ENCODE results near the gene NR4A2.
A peak's percentile ranks its signal among the peaks of the same experiment; 100 is the strongest.

Gene NR4A2

DNA sequence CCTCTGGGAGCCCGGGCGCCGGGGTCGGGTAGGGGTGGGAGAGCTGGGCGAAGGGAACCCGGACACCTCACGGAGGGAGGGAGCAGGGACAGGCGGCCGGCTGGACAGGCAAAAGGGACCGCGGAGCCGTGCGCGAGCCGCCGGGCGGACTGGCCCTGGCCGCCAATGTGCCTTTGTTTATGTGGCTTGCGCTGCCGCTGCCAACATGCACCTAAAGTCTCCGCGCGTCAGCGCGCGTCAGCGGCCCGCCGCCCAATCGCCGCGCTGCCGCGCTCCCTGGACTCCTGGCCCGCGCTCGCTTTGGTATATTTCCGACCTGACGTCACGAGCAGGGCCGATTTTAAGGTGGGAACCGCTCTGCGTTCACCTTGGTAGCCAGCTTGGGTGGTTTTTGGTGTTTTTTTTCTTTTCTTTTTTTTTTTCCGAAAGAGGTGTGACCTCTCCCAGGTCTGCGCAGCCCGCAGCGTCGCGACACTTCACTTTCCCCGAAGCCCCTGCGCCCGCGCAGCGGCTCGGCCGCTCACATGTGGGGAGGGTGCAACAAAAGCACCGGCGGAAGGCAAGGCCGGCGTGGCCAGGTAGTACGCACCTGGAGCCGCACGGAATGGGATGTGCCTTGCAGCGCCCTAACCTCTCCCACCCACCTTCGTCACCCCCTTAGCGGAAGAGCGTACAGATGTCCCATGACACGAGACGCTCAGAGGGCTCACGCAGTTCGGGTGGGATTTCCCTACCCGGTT is at the start of gene NR4A2:
TSS of gene NR4A2 (minus strand) at position 188 of the 740 bp plus-strand sequence. CDS start 2,535 bp downstream, outside the sequence.
- DNase-seq, result peak; percentile 78

DNA sequence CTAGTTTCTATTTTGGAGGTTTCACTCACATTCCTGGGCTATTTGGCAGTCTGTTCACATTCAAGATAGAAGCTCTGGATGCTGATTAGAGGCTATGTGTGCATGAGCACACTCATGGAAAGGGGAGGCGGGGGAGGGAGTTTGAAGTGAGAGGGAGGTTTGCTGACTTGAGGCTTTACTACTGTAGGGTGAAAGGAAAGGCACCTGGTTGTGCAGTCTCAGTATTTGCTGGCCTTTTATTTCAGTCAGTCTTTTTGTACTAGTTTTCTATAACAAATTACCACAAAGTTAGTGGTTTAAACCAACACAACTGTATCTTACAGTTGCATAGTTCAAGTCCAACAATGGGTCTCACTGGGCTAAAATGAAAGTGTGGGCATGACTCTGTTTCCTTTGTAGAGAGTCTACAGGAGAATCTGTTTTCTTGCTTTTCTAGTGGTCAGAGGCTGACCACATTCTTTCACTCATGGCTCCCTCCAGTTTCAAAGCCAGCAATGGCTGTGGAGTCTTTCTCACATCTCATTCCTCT is 47.7 kb upstream of the NR4A2 start:
- DNase-seq, result no peak

DNA sequence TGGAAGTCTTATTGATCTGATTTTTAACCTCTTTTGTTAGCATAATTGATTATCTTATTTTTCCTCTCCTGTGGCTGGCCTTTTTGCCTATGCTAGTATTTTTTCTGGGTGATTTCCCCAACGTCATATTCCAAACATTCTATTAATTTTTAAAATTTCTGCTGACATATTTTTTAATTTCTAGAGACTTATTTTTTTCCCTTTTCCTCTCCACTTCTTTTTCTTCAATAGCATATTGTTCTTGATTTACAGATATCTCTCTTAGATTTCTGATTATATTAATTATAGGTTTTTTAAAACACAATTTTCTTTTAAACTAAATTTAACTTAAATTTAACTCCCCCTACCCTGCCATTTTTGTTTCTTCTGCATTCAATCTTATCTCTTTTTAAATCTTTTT is 47.2 kb upstream of the NR4A2 start:
- no peak for DNase-seq

DNA sequence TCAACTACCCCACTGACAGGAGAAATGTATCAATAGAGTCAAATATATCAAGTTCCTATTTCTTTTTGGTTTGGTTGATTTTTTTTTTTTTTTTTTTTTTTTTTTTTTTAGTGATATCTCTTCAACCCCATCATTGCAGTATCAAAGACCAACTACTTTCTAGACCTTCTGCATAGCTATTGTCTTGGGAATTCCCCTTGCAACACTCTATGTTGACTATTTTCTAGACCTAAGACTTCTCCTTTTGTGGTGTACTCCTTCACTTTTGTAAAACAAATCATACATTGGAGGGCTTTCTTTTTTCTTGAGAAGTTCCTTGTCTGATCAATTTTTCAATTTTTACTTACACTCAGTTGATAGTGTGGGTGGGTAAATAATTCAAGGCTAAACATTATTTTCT is 46.5 kb upstream of the NR4A2 start:
- no peak for DNase-seq

DNA sequence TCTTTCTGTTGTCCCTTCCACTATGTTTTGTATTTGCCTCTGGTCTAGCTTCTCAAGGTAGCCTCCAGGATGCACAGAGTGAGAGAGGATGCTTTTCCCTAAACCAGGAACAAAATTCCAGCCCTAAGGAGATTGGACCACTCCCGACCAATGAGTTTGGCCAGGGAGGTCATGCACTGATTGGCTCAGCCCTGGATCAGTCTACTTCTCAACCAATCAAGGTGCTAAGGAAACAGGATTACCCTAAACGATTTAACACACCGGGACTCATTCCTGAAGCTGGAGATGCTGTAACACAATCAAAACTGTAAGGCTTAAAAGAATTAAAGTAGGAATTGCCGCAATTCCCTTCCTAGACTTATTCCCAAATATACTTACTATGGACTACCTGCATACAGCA is 34.2 kb upstream of the NR4A2 start:
- DNase-seq, result no peak

DNA sequence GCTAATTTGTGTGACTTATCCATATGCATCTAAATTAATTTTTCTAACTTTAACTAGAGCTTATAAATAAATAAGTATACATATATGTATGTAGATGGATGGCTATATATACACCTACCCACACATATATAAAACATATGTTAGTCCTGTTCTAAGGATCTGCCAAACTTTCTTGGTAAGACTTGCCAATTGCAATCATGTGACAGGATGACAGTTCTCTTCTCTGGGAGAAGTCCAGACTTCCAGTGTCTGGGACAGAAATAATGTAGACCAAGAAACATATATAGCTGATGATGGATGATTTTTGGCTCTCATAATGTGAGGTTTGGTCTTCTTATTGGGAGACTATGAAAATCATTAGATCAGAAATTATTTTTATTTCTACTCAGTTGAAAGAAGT is 30.6 kb upstream of the NR4A2 start:
- no peak for DNase-seq

DNA sequence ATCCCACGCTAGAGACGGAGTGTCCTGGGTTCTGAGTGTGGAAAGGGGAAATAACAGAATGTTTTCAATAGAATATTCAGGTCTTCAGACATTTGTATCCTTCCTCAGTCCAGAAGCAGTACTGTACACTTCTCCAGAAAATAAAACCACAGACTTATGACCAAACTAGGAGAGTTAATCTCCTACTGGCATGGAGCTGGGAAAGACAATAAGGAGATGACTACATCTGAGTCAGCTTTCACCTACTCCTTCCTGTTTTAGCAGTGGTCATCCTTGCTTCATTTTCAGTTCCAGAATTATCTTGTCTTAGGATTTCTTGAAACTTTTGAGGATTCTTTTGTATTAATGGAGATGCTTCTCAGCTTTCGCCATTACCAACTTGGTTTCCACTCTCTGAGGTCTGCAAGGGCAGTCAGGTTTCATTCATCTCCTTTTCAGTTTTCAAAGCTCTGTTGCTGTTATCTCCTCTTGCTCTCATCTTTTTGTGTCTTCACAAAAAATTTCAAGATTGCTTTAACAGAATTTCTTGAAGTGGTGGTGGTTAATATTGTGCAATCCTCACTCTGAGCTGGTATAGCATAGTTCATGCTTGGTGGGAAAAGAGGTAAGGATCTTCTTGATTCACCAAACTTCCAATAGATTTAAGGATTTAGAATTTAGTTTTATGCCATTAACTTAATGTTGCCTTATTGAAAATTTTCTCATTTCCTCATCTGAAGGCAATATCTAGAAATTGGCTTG is 23.7 kb upstream of the NR4A2 start:
- no peak for DNase-seq

DNA sequence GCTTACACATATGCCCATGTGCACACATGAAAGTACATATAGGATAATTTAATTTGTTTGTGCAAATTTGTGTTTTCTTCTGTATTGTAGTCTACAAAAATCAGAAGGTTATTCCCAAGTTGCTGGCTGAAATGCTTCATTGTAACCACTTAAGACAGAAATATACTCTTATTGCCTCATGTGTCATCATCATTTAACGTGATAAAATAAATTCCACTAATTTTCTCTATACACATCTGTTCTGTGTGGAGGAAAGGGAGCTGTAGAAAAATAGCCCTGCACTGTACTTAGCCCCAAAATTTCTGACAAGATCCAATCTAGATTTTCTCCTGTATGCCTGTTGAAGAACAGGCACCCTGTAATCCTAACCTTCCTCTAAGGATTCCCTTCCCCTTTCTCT is 20.4 kb upstream of the NR4A2 start:
- no peak for DNase-seq

DNA sequence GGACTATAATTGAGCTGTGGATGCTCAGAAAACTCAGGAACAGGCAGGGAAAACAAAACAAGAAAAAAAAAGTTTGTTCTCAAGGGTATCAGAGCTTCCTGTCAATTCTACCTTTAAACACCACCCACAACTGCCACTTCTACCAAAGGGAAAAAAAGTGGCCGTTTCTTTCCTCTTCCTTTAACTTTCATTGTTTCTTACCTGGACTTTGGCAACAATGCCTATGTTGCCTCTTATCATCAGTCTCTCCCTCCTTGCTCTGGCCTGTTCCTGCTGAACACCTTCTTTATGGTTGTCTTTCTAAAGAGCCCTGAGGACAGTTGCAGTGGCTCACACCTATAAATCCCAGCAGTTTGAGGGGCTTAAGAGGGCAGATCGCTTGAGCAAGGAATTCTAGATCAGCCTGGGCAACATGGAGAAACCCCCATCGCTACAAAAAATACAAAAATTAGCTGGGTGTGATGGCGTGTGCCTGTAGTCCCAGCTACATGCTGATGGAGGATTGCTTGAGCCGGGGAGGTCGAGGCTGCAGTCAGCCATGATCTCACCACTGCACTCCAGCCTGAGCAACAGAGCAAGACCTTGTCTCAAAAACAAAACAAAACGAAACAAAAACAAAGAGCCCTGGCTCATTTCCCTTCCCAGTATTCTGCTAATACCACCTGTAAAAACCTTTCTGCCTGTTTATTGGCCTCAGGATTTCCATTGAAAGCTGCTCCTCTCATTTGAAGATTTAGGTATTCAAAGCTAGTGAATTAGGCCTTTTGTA is 18.0 kb upstream of the NR4A2 start:
- DNase-seq, result no peak

DNA sequence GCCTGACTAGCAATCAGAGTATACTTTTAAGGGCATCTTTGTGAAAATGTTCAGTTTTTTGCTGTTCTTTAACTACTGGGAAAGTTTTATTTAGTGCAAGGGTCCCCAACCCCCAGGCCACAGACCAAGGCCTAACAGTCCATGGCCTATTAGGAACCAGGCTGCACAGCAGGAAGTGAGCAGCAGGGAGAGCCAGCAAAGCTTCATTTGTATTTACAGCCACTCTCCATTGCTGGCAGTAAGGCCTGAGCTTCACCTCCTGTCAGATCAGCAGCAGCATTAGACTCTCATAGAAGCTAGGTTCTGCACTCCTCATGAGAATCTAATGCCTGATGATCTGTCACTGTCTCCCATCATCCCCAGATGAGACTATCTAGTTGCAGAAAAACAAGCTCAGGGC is 17.1 kb upstream of the NR4A2 start:
- DNase-seq, result no peak

DNA sequence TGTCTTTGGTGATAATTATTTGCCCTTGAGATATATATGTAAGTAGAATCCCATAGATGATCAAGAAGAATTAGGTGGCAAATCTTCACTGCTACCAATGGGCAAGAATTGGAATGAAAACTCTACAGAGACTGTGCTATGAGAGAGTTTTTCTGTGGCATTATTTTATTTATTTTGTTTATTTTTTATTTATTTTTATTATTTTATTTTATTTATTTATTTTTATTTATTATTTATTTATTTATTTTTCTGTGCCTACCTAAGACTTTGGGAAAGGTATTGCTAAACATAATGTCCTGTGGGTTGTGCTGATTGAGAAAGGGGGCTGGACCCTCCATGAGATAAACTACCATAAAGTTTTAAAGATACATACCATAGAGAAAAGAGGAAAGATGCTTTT is 16.6 kb upstream of the NR4A2 start:
- no peak for DNase-seq

DNA sequence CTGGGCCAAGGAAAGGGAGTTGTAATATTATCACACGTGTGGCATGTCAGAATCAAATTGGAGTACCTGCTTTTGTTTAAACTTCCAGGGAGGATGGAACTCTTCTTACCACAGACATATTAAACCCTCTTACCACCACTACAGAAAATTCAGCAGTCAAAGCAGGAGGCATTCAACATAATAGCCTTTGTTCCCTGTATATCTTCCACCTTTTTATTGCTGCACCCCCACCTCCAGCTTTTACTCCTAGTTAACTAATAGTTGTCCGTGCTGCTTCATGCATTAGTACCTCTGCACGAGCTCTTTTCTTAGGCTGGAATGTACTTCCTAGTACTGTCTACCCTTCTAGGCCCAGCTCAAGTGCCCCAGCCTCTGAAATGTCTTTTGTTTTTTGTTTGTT is 14.9 kb upstream of the NR4A2 start:
- DNase-seq, result no peak

DNA sequence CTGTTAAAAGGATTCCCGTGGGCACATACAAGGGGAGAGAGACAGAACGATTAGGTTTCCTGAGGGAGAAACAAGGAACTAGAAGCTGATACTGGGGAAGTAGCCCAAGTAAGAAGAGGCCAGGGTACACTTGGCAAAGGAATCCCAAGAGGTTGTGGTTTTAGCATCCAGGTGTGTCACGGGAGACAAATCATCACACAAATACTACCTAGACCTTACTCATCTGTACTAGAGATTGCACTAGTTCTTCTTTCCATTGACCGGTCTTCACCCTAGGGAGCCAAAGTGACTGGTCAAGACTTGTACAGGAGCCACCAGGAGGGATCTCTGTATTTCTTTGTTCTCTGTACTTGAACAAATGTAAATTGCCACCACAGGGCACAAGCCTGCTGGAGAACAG is 14.2 kb upstream of the NR4A2 start:
- DNase-seq, result no peak

DNA sequence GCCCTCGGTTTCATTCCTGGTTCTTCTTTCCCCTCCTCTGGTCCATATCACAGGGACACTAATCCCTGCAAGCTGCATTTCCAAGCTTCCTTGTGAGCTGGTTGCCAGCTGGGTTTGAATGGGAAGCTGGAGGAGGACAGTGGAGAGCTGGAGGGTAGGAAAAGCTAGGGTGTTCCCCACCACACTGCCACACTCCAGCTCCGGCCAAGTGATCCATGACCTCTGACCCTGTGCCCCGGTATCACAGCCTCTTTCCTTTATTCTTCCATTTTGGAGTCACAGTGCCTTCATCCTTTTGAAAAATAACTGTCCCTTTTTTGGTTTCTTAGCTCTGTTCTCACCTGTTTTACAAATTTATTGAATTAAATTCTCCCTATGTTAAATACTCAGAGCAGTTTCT is 13.1 kb upstream of the NR4A2 start:
- no peak for DNase-seq

DNA sequence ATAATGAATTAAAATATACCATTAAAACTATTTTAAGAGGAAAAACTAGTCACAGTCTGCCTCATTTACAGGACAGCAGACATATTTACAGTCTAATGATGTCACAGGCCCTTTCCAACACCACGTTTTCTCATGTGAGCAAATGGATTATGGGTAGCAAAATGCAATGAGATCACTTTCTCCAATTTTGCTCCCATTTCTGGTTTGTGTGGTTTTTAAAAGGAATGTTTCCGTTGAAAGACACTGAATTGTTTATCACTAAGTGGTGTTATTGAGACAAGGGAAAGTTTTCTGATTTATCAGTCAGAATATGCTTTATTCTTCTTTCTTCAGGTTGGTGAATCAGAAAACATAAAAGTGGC is 11.4 kb upstream of the NR4A2 start:
- no peak for DNase-seq

DNA sequence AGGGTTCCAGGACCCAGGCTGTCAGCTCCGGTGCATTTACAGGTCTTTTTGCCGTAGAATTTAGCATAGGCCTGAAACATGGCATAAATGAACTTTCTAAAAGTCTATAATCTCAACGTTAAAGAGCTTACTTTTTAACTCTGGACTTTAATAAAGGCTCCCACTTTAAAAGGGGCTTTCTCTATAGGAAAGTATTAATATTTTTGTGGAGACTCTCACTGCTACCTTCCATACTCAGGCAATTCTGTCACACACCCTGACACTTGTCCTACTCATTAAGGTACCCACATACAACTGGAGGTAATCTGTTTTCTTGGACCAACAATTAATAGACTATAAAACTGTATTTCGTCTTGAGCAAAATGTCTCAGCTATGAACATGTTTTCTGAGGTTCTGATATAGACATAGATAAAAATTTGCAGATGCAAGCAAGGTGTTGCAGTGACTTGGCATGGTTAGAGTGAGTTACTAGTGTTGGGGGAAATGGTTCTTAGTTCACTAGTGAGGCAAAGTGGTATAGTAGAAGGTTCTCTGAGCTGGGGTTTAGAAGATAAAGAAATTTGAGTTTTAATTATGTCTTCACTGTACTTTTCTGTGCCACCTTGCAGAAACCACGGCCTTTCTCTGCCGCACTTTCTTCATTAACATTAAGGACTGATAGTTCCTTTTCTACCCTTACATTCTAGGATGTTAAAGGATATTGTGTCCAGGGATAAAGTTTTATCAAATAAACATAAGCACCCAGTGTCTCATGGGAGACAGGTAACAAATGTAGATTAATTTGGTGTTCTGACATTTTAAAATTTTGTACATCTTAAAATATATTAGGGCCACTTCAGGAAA is 10.8 kb upstream of the NR4A2 start:
- DNase-seq, result no peak

DNA sequence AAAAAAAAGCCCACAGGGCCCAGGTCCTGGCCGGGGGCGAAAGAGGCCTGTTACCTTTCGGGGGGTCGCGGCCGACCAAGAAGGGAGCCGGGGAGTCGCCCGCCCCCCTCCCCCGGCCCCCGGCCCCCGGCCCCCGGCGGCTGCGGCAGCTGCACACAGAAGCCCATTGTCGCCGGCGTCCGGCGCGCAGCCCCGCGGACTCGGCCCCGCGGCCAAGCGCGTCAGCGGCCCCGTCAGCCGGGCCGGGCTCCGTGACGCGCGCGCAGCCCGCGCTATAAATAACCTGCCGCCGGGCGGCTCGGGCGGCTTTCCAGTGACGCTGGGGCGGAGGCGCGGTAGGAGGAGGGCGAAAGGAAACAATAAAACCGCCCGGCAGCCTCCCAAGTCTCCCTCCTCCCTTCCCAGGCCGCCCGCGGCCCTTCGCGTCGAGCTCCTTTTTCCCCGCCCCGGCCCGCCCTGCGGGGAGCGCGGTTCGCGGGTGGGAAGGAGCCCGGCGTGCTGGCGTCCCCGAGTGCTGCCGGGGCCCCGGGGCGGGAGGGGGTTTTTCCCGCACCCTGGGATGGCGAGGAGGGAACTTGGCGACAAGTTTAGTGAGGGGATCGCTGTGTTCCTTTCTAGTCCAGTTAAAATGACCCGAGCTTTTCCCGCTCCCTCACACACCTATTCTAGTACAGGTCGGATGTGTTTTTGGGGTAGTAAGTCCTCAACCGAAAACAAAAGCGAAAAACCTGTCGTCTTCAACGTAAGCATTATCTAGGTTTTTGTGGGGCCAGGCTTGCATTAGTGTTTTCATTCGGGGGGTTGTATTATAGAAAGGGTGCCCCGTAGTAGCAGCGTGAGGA is 10.0 kb upstream of the NR4A2 start:
- peak; percentile 76 to 82 for DNase-seq

DNA sequence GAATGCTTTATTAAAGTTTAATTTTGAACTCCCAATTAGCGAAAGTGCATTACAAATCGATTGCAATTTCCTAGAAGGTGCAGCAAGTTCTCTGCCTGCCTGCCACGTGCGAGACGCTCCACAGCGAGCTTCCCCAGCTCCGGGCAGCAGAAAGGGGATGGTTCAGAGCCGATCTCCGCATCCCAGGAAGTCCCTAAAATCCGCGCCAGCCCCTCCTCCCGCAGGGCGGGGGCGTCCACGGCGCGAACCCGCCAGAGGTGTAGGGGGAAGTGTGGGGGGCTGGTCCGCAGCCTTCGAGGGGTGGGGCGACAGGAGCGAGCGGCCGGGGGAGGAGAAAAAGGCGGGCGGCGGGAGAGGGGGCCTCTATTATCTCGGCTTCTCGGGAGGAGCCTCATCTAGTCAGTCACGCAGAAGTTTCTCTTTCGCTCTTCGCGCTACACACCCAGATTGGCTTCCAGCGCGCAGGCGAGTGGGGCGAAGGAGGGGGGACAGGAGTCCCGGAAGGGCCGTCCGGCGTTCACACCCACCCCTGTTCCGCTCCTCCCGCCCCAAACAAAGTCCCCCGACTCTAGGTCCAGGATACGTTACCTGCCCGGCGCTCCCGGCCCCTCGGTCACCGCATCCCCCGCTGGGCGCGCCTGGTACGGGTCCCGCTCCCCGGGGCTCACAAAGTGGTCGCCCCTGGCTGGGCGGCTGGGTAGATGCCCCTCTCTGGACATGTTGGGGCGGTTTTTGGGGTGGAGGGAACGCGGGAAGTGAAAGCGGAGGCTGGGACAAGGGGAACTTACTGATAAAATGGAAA is 9.1 kb upstream of the NR4A2 start:
- peak; percentile 79 to 83 for DNase-seq

DNA sequence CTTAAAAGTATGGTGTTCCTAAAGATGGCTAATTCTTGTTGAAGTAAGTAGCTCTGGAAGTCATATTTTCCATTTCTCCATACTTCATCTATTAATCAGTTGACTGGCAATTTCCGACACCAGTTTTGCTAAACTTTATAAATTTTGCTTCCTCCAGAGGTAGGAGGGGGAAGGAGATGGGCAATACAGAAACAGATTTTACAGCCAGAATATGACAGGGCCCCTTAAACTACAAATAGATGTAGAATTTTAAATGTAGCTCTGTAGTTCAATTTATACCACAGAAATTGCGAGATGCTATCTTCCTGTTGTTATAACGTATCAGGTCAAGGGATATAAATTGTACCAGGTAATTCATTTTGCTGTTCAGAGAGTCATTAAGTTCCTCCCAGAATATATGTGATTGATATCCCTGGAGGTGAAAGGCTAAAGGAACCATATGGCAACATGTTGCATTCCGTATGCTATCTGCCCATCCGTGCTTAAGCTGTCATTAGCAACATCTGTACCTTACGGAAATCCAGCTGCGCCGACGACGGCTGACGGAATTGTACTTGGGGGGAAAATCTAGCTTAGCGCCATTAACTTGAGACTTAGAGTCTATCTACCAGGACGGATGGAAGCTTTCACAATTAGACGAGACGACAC is 8.4 kb upstream of the NR4A2 start:
- no peak for DNase-seq

DNA sequence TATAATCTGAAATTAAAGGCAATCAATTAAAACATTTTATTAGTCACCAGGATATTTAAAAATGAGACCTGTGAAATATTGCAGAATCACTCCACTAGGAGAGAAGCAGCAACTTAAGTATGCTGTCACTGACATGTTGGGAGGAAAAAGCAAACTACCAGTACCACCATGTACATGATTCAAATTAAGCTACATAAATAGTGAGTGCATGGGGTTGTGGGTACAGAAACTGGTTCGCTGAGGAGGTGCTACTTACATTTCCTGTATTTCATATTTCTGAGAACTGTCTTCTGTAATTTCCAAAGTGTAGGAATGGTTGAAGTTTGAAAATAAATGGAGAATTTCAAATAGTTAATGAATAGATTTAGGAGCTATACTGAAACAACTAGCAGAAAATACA is 7.9 kb upstream of the NR4A2 start:
- DNase-seq, result no peak
